Smooth muscle cell (in vitro differentiated cells): ENCODE data around the gene EPHB2. TPM values are rescaled to one million over a fixed set of nuclear protein-coding genes. Genes with fewer than 3 reads are reported as not detected.

Experiments used
- DNase-seq: peaks from one replicate; lab custom pipeline; 2025; ENCODE audit not compliant: unreplicated experiment; lab: John Stamatoyannopoulos, UW
- H2AFZ ChIP-seq: fragments of 200-600 bp; sonication (generic); 2 replicates; pipeline ENCODE4 v1.6.0; 2016; ENCODE audit warnings: antibody characterized with exemption, low read depth, mild to moderate bottlenecking
- H3F3A ChIP-seq: fragments of 200-600 bp; sonication (generic); 2 replicates; pipeline ENCODE4 v1.6.0; 2017; ENCODE audit warnings: antibody characterized with exemption, low read depth
- H3K27ac ChIP-seq: fragments of 200-600 bp; sonication (generic); 2 replicates; pipeline ENCODE4 v1.5.1; 2016; ENCODE audit warnings: low read depth, mild to moderate bottlenecking
- H3K27me3 ChIP-seq: fragments of 200-600 bp; sonication (generic); 2 replicates; pipeline ENCODE4 v1.6.1; 2016; ENCODE audit warnings: low read depth, mild to moderate bottlenecking
- H3K36me3 ChIP-seq: fragments of 200-600 bp; sonication (generic); 2 replicates; pipeline ENCODE4 v1.5.1; 2016; ENCODE audit warnings: low read depth
- H3K4me1 ChIP-seq: fragments of 200-600 bp; sonication (generic); 2 replicates; pipeline ENCODE4 v1.5.1; 2016; ENCODE audit warnings: low read depth
- H3K4me2 ChIP-seq: fragments of 200-600 bp; sonication (generic); 2 replicates; pipeline ENCODE4 v1.6.0; 2016; ENCODE audit warnings: mild to moderate bottlenecking
- H3K4me3 ChIP-seq: fragments of 200-600 bp; sonication (generic); 2 replicates; pipeline ENCODE4 v1.5.1; 2016; ENCODE audit warnings: mild to moderate bottlenecking
- H3K79me2 ChIP-seq: fragments of 200-600 bp; sonication (generic); 2 replicates; pipeline ENCODE4 v1.6.0; 2016; ENCODE audit warnings: low read depth, mild to moderate bottlenecking
- H3K9ac ChIP-seq: fragments of 200-600 bp; sonication (generic); 2 replicates; pipeline ENCODE4 v1.6.0; 2016; ENCODE audit warnings: low read depth
- H3K9me3 ChIP-seq: fragments of 200-600 bp; sonication (generic); replicated peaks from 2 replicates; pipeline ENCODE4 v1.5.1; 2016; ENCODE audit warnings: low read depth
- H4K20me1 ChIP-seq: fragments of 200-600 bp; sonication (generic); 2 replicates; pipeline ENCODE4 v1.6.0; 2016; ENCODE audit warnings: low read depth
- WGBS: methylation state at CpG from one replicate; pipeline ENCODE4 v1.1.7; 2016; ENCODE audit warnings: low lambda C conversion rate; 5-methylcytosine and 5-hydroxymethylcytosine counted together
- polyA plus RNA-seq: library from polyadenylated mRNA; unstranded; fragments of >200 nt; fragmentation: Nextera tagmentation; extraction: Ambion mirVana; gene quantifications from 2 replicates; pipeline ENCODE4 v1.2.1, GENCODE V29; 2016
- total RNA-seq: library from RNA; depleted of rRNA; stranded (reverse); fragments of >200 nt; gene quantifications from 2 replicates; pipeline ENCODE4 v1.2.3, GENCODE V29; 2014
- TF ChIP-seq, protein P1 (sequence below): fragments of 200-600 bp; sonication (generic); IDR thresholded peaks from 2 replicates; pipeline ENCODE4 v1.5.1; 2017; ENCODE audit warnings: borderline replicate concordance, mild to moderate bottlenecking, antibody characterized with exemption; ENCODE audit not compliant: insufficient read depth, poor library complexity, severe bottlenecking

Gene EPHB2
- total and polyA plus RNA-seq, 2 experiments from 2014 or later: 1.1 to 6.7 TPM

DNA sequence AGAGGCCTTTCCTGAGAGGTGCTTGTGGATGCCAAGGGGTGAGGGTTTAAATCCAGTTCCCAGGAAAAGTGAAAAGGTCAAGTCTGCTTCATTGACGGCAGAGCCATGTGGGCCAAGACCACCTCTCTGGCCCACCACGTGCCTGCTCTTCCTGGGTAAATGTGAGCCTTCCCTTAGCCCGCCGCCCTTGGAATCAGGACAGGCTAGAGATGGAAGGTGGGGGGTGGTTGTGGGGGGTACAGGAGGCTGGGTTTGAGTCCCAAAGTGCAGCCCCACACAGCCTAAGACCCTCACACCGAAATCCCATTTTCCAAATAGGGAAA lies 104.4 kb downstream of the EPHB2 start:
- H2AFZ ChIP-seq: no peak overlapping the region
- H3K9me3 ChIP-seq: no peaks in the 10 kb centered on the region
- peaks cover 8% of the 10 kb centered on the region for H3K4me1 ChIP-seq
- no peaks in the 10 kb centered on the region for H3K36me3 ChIP-seq
- H3K4me3 ChIP-seq: no peak overlapping the region
- WGBS: 94% methylated on average over 5 of the region's 5 CpGs
- no peaks in the 10 kb centered on the region for H3F3A ChIP-seq
- H3K27ac ChIP-seq: no peak overlapping the region
- DNase-seq: no peak
- no peak overlapping the region for H3K4me2 ChIP-seq
- H3K27me3 ChIP-seq: peaks cover 45% of the 10 kb centered on the region
- TF ChIP-seq, protein P1, sequence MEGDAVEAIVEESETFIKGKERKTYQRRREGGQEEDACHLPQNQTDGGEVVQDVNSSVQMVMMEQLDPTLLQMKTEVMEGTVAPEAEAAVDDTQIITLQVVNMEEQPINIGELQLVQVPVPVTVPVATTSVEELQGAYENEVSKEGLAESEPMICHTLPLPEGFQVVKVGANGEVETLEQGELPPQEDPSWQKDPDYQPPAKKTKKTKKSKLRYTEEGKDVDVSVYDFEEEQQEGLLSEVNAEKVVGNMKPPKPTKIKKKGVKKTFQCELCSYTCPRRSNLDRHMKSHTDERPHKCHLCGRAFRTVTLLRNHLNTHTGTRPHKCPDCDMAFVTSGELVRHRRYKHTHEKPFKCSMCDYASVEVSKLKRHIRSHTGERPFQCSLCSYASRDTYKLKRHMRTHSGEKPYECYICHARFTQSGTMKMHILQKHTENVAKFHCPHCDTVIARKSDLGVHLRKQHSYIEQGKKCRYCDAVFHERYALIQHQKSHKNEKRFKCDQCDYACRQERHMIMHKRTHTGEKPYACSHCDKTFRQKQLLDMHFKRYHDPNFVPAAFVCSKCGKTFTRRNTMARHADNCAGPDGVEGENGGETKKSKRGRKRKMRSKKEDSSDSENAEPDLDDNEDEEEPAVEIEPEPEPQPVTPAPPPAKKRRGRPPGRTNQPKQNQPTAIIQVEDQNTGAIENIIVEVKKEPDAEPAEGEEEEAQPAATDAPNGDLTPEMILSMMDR: no peak
- no peaks in the 10 kb centered on the region for H4K20me1 ChIP-seq
- no peaks in the 10 kb centered on the region for H3K79me2 ChIP-seq
- H3K9ac ChIP-seq: no peak overlapping the region

DNA sequence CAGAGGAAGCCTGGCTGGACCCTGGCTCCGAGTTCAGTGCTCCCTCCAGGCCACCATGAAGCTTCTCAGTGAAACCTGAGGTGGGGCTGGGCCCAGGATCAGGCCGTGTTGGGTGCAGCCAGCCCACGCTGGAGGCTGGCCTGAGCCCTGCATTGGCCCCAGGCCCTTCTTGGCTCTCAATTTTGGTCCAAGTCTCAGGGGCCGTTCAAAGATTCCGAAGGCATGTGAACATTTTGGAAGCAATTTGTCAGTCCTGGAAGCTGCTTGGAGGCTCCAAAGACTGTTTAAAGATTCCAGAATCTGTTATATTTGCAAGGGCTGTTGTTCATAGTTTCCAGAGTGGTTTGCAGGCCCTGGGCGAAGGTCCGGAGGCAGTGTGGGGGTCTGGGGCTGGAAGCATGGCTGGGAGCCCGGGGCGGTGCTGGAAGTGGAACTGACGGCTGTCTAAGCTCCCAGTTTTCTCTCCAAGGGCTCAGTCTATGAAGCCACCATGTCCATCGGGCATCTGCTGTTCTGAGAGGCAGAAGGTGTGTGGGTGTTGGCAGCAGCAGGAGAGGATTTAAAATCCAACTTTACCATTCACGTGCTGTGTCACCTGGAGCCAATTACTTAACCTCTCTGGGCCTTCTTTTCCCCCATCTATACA lies 104.9 kb downstream of the EPHB2 start:
- H3K4me1 ChIP-seq: peaks cover 8% of the 10 kb centered on the region
- H3K36me3 ChIP-seq: no peaks in the 10 kb centered on the region
- no peak for DNase-seq
- no peaks in the 10 kb centered on the region for H3F3A ChIP-seq
- 76% methylated on average over 12 of the region's 12 CpGs for WGBS
- H3K27me3 ChIP-seq: peaks cover 45% of the 10 kb centered on the region
- no peak overlapping the region for H3K4me2 ChIP-seq
- no peaks in the 10 kb centered on the region for H3K9me3 ChIP-seq
- no peaks in the 10 kb centered on the region for H3K79me2 ChIP-seq
- no peak overlapping the region for H3K27ac ChIP-seq
- no peak overlapping the region for H2AFZ ChIP-seq
- H3K4me3 ChIP-seq: no peak overlapping the region
- H4K20me1 ChIP-seq: no peaks in the 10 kb centered on the region
- no peak overlapping the region for H3K9ac ChIP-seq
- TF ChIP-seq, protein P1: no peak

DNA sequence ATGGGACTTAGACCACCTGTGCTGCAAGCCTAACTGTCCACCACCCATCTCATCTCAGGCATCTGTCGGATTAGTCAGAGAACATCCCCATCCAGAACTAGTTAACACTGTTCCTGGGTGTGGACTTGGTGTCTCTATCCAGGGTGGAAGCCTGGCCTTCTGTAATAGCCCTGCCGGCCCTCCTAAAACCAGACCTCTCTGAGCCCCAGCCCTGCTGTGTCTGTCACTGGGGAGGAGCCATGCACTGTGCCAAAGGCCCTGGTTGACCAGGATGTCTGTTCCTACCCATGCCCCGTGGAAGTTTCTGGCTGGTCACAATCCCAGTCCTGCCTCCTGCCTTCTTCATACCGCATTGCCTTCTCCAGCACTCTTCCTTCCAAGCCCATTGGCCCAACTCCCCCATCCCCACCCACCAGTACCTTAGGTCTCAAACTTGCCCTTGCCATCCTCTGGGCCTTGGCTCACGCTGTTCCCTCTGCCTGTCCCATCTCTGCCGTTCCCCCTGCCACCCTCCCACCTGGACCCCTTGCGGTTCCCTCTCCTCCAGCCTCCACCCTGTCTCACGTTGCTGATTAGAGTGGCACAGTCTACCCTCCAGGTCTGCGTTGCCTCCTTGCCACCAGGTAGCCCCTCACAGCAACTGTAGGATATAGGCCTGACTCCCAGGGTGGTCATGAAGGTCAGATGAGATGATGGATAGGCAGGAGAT lies 105.6 kb downstream of the EPHB2 start:
- DNase-seq: no peak
- H3K36me3 ChIP-seq: no peaks in the 10 kb centered on the region
- H3K9me3 ChIP-seq: no peaks in the 10 kb centered on the region
- H3K4me1 ChIP-seq: peaks cover 8% of the 10 kb centered on the region
- H3F3A ChIP-seq: no peaks in the 10 kb centered on the region
- H3K4me2 ChIP-seq: no peak overlapping the region
- no peak overlapping the region for H2AFZ ChIP-seq
- no peaks in the 10 kb centered on the region for H4K20me1 ChIP-seq
- H3K4me3 ChIP-seq: no peak overlapping the region
- 92% methylated on average over 9 of the region's 9 CpGs for WGBS
- no peaks in the 10 kb centered on the region for H3K79me2 ChIP-seq
- TF ChIP-seq, protein P1: no peak
- no peak overlapping the region for H3K9ac ChIP-seq
- H3K27ac ChIP-seq: no peak overlapping the region
- H3K27me3 ChIP-seq: peaks cover 40% of the 10 kb centered on the region

DNA sequence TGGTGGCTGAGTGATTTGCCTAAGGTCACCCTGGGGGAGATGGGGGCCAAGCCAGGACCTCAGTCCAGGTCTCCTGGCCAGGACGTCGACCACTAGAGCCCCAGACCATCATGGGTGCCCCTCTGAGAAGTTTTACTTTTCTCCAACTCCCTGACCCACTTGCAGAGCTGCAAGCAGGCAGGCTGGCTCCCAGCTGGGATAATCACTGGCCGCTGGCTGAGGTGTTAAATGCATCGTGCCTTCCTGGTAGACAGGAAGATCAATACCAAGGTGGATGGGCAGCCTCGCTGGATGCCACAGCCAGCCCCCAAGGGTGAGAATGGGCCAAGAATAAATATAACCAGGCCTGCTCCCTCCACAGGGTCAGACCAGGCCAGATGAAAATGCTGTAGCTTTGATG lies 106.2 kb downstream of the EPHB2 start:
- TF ChIP-seq, protein P1: no peak
- 99% methylated on average over 5 of the region's 5 CpGs for WGBS
- Histone ChIP-seq H3K4me3 (no peak overlapping the region), H3K4me1 (peaks cover 8% of the 10 kb centered on the region), H3K9ac (no peak overlapping the region), H3K9me3 (no peaks in the 10 kb centered on the region), H2AFZ (no peak overlapping the region), H3K36me3 (no peaks in the 10 kb centered on the region), H3K27me3 (peaks cover 34% of the 10 kb centered on the region), H3K79me2 (no peaks in the 10 kb centered on the region), H4K20me1 (no peaks in the 10 kb centered on the region), H3K27ac (no peak overlapping the region), H3K4me2 (no peak overlapping the region), H3F3A (no peaks in the 10 kb centered on the region)
- no peak for DNase-seq
